HG03575 (cell line): ENCODE results near the gene DLEU7.

Source experiments
- ATAC-seq: cut with Tn5 transposase; IDR thresholded peaks from one replicate; pipeline ENCODE4 v1.9.1; 2021; ENCODE audit not compliant: unreplicated experiment, insufficient number of reproducible peaks, low FRiP score; ENCODE audit errors: extremely low read depth

The DLEU7 gene

GRCh38 chr13:50800091-50800739 is 43.3 kb downstream of the DLEU7 start:
- ATAC-seq, result no peak

GRCh38 chr13:50798923-50799322 is 44.6 kb downstream of the DLEU7 start:
- ATAC-seq, result no peak

- no peak for ATAC-seq
Measured at GRCh38 chr13:50797091-50797490, 46.4 kb downstream of the DLEU7 start.

- ATAC-seq, result no peak
Measured at GRCh38 chr13:50796463-50796862, 47.0 kb downstream of the DLEU7 start.

- no peak for ATAC-seq
Measured at GRCh38 chr13:50794226-50794625, 49.3 kb downstream of the DLEU7 start.

- ATAC-seq, result no peak
Measured at GRCh38 chr13:50793026-50793425, 50.5 kb downstream of the DLEU7 start.

- no peak for ATAC-seq
Measured at GRCh38 chr13:50788551-50789210, 54.8 kb downstream of the DLEU7 start.

- ATAC-seq, result no peak
Measured at GRCh38 chr13:50787316-50788195, 55.9 kb downstream of the DLEU7 start.

- ATAC-seq, result no peak
Measured at GRCh38 chr13:50783717-50784290, 59.7 kb downstream of the DLEU7 start.

- no peak for ATAC-seq
Measured at GRCh38 chr13:50783066-50783465, 60.4 kb downstream of the DLEU7 start.

- no peak for ATAC-seq
Measured at GRCh38 chr13:50780201-50781015, 63.1 kb downstream of the DLEU7 start.

GRCh38 chr13:50779443-50780200 is 63.9 kb downstream of the DLEU7 start:
- no peak for ATAC-seq
